ENCODE data around the gene ARMC12.

Gene ARMC12

GRCh38 chr6:35787266-35788218 lies 50.7 kb downstream of the ARMC12 start:
- Histone ChIP-seq H3K9ac (ENCODE audit: low read length) (no peak overlapping the region), H3K27ac (ENCODE audit: low read depth, low read length) (no peak overlapping the region), H3K36me3 (ENCODE audit: control insufficient read depth, insufficient read depth, low read length) (no peaks in the 10 kb centered on the region), H3K4me1 (ENCODE audit: control insufficient read depth, insufficient read depth, low read length) (no peaks in the 10 kb centered on the region), H3K27me3 (ENCODE audit: control insufficient read depth, insufficient read depth, low read length) (peaks cover 14% of the 10 kb centered on the region), H3K4me3 (ENCODE audit: low read length) (no peak overlapping the region)

GRCh38 chr6:35788423-35788982 lies 51.7 kb downstream of the ARMC12 start:
- Histone ChIP-seq H3K4me1 (ENCODE audit: control insufficient read depth, insufficient read depth, low read length) (no peaks in the 10 kb centered on the region), H3K9ac (ENCODE audit: low read length) (no peak overlapping the region), H3K36me3 (ENCODE audit: control insufficient read depth, insufficient read depth, low read length) (no peaks in the 10 kb centered on the region), H3K4me3 (ENCODE audit: low read length) (no peak overlapping the region), H3K27ac (ENCODE audit: low read depth, low read length) (no peak overlapping the region), H3K27me3 (ENCODE audit: control insufficient read depth, insufficient read depth, low read length) (peaks cover 14% of the 10 kb centered on the region)

GRCh38 chr6:35790683-35791082 lies 53.9 kb downstream of the ARMC12 start:
- peaks cover 14% of the 10 kb centered on the region for H3K27me3 ChIP-seq (ENCODE audit: control insufficient read depth, insufficient read depth, low read length)
- no peak overlapping the region for H3K4me3 ChIP-seq (ENCODE audit: low read length)
- H3K27ac ChIP-seq (ENCODE audit: low read depth, low read length): no peak overlapping the region
- no peaks in the 10 kb centered on the region for H3K4me1 ChIP-seq (ENCODE audit: control insufficient read depth, insufficient read depth, low read length)
- H3K36me3 ChIP-seq (ENCODE audit: control insufficient read depth, insufficient read depth, low read length): no peaks in the 10 kb centered on the region
- no peak overlapping the region for H3K9ac ChIP-seq (ENCODE audit: low read length)

- H3K36me3 ChIP-seq (ENCODE audit: control insufficient read depth, insufficient read depth, low read length): no peaks in the 10 kb centered on the region
- no peak overlapping the region for H3K4me3 ChIP-seq (ENCODE audit: low read length)
- no peak overlapping the region for H3K27ac ChIP-seq (ENCODE audit: low read depth, low read length)
- H3K27me3 ChIP-seq (ENCODE audit: control insufficient read depth, insufficient read depth, low read length): no peaks in the 10 kb centered on the region
- no peaks in the 10 kb centered on the region for H3K4me1 ChIP-seq (ENCODE audit: control insufficient read depth, insufficient read depth, low read length)
- H3K9ac ChIP-seq (ENCODE audit: low read length): no peak overlapping the region
Measured at GRCh38 chr6:35794536-35795452, 58.0 kb downstream of the ARMC12 start.

- Histone ChIP-seq H3K4me3 (ENCODE audit: low read length) (no peak overlapping the region), H3K4me1 (ENCODE audit: control insufficient read depth, insufficient read depth, low read length) (no peaks in the 10 kb centered on the region), H3K27ac (ENCODE audit: low read depth, low read length) (no peak overlapping the region), H3K27me3 (ENCODE audit: control insufficient read depth, insufficient read depth, low read length) (no peaks in the 10 kb centered on the region), H3K36me3 (ENCODE audit: control insufficient read depth, insufficient read depth, low read length) (no peaks in the 10 kb centered on the region), H3K9ac (ENCODE audit: low read length) (no peak overlapping the region)
Measured at GRCh38 chr6:35795453-35796071, 58.7 kb downstream of the ARMC12 start.

- Histone ChIP-seq H3K27ac (ENCODE audit: low read depth, low read length) (no peak overlapping the region), H3K27me3 (ENCODE audit: control insufficient read depth, insufficient read depth, low read length) (no peaks in the 10 kb centered on the region), H3K4me1 (ENCODE audit: control insufficient read depth, insufficient read depth, low read length) (no peaks in the 10 kb centered on the region), H3K4me3 (ENCODE audit: low read length) (no peak overlapping the region), H3K36me3 (ENCODE audit: control insufficient read depth, insufficient read depth, low read length) (no peaks in the 10 kb centered on the region), H3K9ac (ENCODE audit: low read length) (no peak overlapping the region)
Measured at GRCh38 chr6:35796236-35796635, 59.4 kb downstream of the ARMC12 start.

GRCh38 chr6:35797837-35798526 lies 61.1 kb downstream of the ARMC12 start:
- H3K4me1 ChIP-seq (ENCODE audit: control insufficient read depth, insufficient read depth, low read length): no peaks in the 10 kb centered on the region
- H3K27me3 ChIP-seq (ENCODE audit: control insufficient read depth, insufficient read depth, low read length): no peaks in the 10 kb centered on the region
- H3K4me3 ChIP-seq (ENCODE audit: low read length): no peak overlapping the region
- no peaks in the 10 kb centered on the region for H3K36me3 ChIP-seq (ENCODE audit: control insufficient read depth, insufficient read depth, low read length)
- H3K9ac ChIP-seq (ENCODE audit: low read length): no peak overlapping the region
- H3K27ac ChIP-seq (ENCODE audit: low read depth, low read length): no peak overlapping the region
